ENCODE data around the gene NTSR2. TPM values are rescaled to one million over a fixed set of nuclear protein-coding genes. Genes with fewer than 3 reads are reported as not detected.

Gene NTSR2
- total RNA-seq, 1 donor from 2014 or later = not detected

DNA sequence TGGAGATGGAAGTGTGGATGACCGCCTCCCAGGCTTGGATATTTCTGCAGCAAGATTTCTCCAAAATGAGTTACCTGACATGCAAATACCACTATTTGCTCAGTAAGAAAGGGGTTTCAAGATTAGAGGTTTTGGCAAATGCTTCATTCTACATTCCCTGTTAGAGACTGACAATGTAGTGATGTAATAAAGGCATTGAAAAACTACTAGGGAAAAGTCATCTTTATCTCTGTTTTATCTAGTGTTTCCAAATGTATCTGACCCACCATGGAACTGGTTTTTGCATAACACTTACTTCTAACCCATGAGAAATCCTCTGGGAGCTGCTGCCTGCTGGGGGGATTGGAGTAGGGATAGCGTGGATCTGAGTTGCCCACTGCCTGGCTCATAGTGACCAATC lies 33.0 kb upstream of the NTSR2 start:
- Histone ChIP-seq H3K27me3 (ENCODE audit: insufficient read depth, low read length) (no peaks in the 10 kb centered on the region), H3K79me2 (ENCODE audit: insufficient read depth, low read length) (no peaks in the 10 kb centered on the region), H3K9ac (ENCODE audit: low read length) (no peak overlapping the region), H3K4me1 (ENCODE audit: insufficient read depth, low read length) (peaks cover 14% of the 10 kb centered on the region), H3K36me3 (ENCODE audit: insufficient read depth, low read length) (no peaks in the 10 kb centered on the region), H2AFZ (ENCODE audit: low read depth, low read length) (no peak overlapping the region), H3K4me2 (ENCODE audit: low read length) (peak overlapping the region; percentile 29), H3K27ac (ENCODE audit: low read depth, low read length) (no peak overlapping the region), H4K20me1 (ENCODE audit: insufficient read depth, low read length) (no peaks in the 10 kb centered on the region), H3K4me3 (ENCODE audit: insufficient read depth, low read depth, low read length) (no peak overlapping the region), H3K9me3 (ENCODE audit: insufficient read depth, low read depth, low read length) (no peaks in the 10 kb centered on the region)
- H3K27me3 Mint-ChIP-seq (ENCODE audit: low read depth, unreplicated experiment) = peaks cover 13% of the 10 kb centered on the region
- H3K36me3 Mint-ChIP-seq (ENCODE audit: low read depth, unreplicated experiment) = peaks cover 3% of the 10 kb centered on the region
- H3K4me1 Mint-ChIP-seq (ENCODE audit: low read depth, unreplicated experiment) = peaks cover 2% of the 10 kb centered on the region
- FAIRE-seq (no peak), DNase-seq (ENCODE audit: low read depth) (no peak)
- peaks cover 16% of the 10 kb centered on the region for H3K9me3 Mint-ChIP-seq (ENCODE audit: unreplicated experiment)
- no peak overlapping the region for H3K4me3 Mint-ChIP-seq (ENCODE audit: unreplicated experiment)
- H3K27ac Mint-ChIP-seq (ENCODE audit: unreplicated experiment) = no peak overlapping the region
- TF ChIP-seq, protein P1, sequence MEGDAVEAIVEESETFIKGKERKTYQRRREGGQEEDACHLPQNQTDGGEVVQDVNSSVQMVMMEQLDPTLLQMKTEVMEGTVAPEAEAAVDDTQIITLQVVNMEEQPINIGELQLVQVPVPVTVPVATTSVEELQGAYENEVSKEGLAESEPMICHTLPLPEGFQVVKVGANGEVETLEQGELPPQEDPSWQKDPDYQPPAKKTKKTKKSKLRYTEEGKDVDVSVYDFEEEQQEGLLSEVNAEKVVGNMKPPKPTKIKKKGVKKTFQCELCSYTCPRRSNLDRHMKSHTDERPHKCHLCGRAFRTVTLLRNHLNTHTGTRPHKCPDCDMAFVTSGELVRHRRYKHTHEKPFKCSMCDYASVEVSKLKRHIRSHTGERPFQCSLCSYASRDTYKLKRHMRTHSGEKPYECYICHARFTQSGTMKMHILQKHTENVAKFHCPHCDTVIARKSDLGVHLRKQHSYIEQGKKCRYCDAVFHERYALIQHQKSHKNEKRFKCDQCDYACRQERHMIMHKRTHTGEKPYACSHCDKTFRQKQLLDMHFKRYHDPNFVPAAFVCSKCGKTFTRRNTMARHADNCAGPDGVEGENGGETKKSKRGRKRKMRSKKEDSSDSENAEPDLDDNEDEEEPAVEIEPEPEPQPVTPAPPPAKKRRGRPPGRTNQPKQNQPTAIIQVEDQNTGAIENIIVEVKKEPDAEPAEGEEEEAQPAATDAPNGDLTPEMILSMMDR (IDR thresholded peaks at IDR 0.05; ENCODE audit: insufficient read depth, low read depth, low read length) = no peak
- TF ChIP-seq EZH2 (IDR thresholded peaks at IDR 0.05; ENCODE audit: insufficient read depth, low read length) = no peak

DNA sequence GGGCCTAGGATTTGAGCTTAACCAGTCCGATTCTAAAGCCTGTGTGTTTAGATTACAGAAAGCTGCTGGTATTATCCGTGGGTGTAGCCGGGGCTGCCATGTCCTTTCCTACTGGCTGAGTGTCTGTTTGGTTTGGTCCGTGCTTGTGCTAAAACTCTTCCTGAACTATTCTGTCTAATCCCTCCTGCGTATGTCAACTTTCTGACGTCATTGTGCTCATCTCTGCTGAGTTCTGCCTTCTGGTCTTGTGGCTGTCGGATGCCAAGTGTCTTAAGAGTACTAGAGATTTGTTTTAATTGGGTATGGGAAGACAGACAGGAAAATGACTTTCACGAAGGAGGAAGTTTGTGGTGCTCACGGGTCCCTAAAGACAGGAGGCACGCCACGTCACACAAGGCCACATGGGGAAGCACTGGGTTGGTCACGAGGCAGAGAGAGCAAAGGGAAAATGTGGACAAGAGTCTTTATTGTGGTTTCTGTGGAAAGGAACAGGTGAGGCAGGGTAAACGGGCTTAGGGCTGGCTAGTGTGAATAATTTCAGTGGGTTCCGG lies 31.8 kb upstream of the NTSR2 start:
- FAIRE-seq (no peak), DNase-seq (ENCODE audit: low read depth) (no peak)
- H3K36me3 ChIP-seq (ENCODE audit: insufficient read depth, low read length) = no peaks in the 10 kb centered on the region
- no peak overlapping the region for H3K27ac Mint-ChIP-seq (ENCODE audit: unreplicated experiment)
- TF ChIP-seq, protein P1 (IDR thresholded peaks at IDR 0.05; ENCODE audit: insufficient read depth, low read depth, low read length) = no peak
- no peak for TF ChIP-seq EZH2 (IDR thresholded peaks at IDR 0.05; ENCODE audit: insufficient read depth, low read length)
- H3K27me3 Mint-ChIP-seq (ENCODE audit: low read depth, unreplicated experiment) = peaks cover 7% of the 10 kb centered on the region
- no peaks in the 10 kb centered on the region for H3K36me3 Mint-ChIP-seq (ENCODE audit: low read depth, unreplicated experiment)
- H3K4me3 Mint-ChIP-seq (ENCODE audit: unreplicated experiment) = no peak overlapping the region
- no peaks in the 10 kb centered on the region for H3K27me3 ChIP-seq (ENCODE audit: insufficient read depth, low read length)
- H3K4me1 Mint-ChIP-seq (ENCODE audit: low read depth, unreplicated experiment) = peaks cover 11% of the 10 kb centered on the region
- H3K4me2 ChIP-seq (ENCODE audit: low read length) = no peak overlapping the region
- peaks cover 25% of the 10 kb centered on the region for H3K4me1 ChIP-seq (ENCODE audit: insufficient read depth, low read length)
- no peak overlapping the region for H3K4me3 ChIP-seq (ENCODE audit: insufficient read depth, low read depth, low read length)
- H4K20me1 ChIP-seq (ENCODE audit: insufficient read depth, low read length) = no peaks in the 10 kb centered on the region
- no peak overlapping the region for H2AFZ ChIP-seq (ENCODE audit: low read depth, low read length)
- H3K9me3 Mint-ChIP-seq (ENCODE audit: unreplicated experiment) = peaks cover 13% of the 10 kb centered on the region
- H3K9me3 ChIP-seq (ENCODE audit: insufficient read depth, low read depth, low read length) = no peaks in the 10 kb centered on the region
- no peaks in the 10 kb centered on the region for H3K79me2 ChIP-seq (ENCODE audit: insufficient read depth, low read length)
- no peak overlapping the region for H3K9ac ChIP-seq (ENCODE audit: low read length)
- no peak overlapping the region for H3K27ac ChIP-seq (ENCODE audit: low read depth, low read length)

DNA sequence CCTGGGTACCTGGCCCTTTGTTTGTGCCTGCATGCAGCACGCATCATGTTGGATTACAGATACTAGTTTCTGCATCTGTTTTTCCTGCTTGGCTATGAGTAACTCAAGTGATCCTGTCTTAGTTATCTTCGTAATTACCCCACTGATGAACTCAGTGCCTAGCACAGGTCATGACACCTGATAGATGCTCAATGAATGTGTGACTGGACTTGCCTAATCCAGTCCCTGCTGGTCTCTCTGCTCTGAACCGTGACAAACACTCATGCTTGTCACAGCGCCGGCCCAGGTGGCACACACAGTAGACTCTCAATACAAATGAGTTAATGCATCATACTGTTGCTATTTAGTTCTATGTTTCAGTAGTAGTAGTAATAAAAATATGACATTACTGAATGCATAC lies 31.2 kb upstream of the NTSR2 start:
- peaks cover 30% of the 10 kb centered on the region for H3K4me1 ChIP-seq (ENCODE audit: insufficient read depth, low read length)
- H3K27ac ChIP-seq (ENCODE audit: low read depth, low read length) = no peak overlapping the region

More for the DNA sequence above, 31.2 kb upstream of the NTSR2 start:
- DNase-seq (ENCODE audit: low read depth) (no peak), FAIRE-seq (no peak)
- H3K27me3 ChIP-seq (ENCODE audit: insufficient read depth, low read length) = no peaks in the 10 kb centered on the region
- Mint-ChIP-seq H3K27ac (ENCODE audit: unreplicated experiment) (no peak overlapping the region), H3K4me1 (ENCODE audit: low read depth, unreplicated experiment) (peaks cover 12% of the 10 kb centered on the region), H3K9me3 (ENCODE audit: unreplicated experiment) (peaks cover 11% of the 10 kb centered on the region), H3K4me3 (ENCODE audit: unreplicated experiment) (no peak overlapping the region), H3K27me3 (ENCODE audit: low read depth, unreplicated experiment) (peaks cover 7% of the 10 kb centered on the region), H3K36me3 (ENCODE audit: low read depth, unreplicated experiment) (no peaks in the 10 kb centered on the region)
- no peak overlapping the region for H2AFZ ChIP-seq (ENCODE audit: low read depth, low read length)
- H3K9ac ChIP-seq (ENCODE audit: low read length) = no peak overlapping the region
- no peak overlapping the region for H3K4me2 ChIP-seq (ENCODE audit: low read length)
- H4K20me1 ChIP-seq (ENCODE audit: insufficient read depth, low read length) = no peaks in the 10 kb centered on the region
- H3K4me3 ChIP-seq (ENCODE audit: insufficient read depth, low read depth, low read length) = no peak overlapping the region
- H3K79me2 ChIP-seq (ENCODE audit: insufficient read depth, low read length) = no peaks in the 10 kb centered on the region
- H3K36me3 ChIP-seq (ENCODE audit: insufficient read depth, low read length) = no peaks in the 10 kb centered on the region
- no peaks in the 10 kb centered on the region for H3K9me3 ChIP-seq (ENCODE audit: insufficient read depth, low read depth, low read length)
- no peak for TF ChIP-seq EZH2 (IDR thresholded peaks at IDR 0.05; ENCODE audit: insufficient read depth, low read length)
- TF ChIP-seq, protein P1 (IDR thresholded peaks at IDR 0.05; ENCODE audit: insufficient read depth, low read depth, low read length) = no peak
